ENCODE results near the gene FSCN2. TPM values are rescaled to one million over a fixed set of nuclear protein-coding genes. Genes with fewer than 3 reads are reported as not detected.

FSCN2 gene
- total RNA-seq, 1 experiment from 2014 or later = 2.9 TPM

GRCh38 chr17:81484195-81484979, 43.8 kb upstream of the FSCN2 start:
- H3K4me3 Mint-ChIP-seq (ENCODE audit: unreplicated experiment) = peak overlapping the region; percentile 60
- no TSS peak for BruUV-seq (replicated peaks)
- ChIA-PET POLR2A (interaction anchor here (0.6 to 1.9 kb wide), 11 partner anchors 28 to 334 kb away, joined by 3 to 24 read pairs (median 5); partner anchors contain the start of genes ACTG1, ARL16, BAHCC1 and HGS), CTCF (interaction anchor here (0.6 to 3.6 kb wide), 35 partner anchors 9 to 692 kb away, joined by 3 to 34 read pairs (median 3); partner anchors contain the start of genes BAHCC1, CEP131, NDUFAF8 and TEPSIN)
- TF ChIP-seq, protein P1, sequence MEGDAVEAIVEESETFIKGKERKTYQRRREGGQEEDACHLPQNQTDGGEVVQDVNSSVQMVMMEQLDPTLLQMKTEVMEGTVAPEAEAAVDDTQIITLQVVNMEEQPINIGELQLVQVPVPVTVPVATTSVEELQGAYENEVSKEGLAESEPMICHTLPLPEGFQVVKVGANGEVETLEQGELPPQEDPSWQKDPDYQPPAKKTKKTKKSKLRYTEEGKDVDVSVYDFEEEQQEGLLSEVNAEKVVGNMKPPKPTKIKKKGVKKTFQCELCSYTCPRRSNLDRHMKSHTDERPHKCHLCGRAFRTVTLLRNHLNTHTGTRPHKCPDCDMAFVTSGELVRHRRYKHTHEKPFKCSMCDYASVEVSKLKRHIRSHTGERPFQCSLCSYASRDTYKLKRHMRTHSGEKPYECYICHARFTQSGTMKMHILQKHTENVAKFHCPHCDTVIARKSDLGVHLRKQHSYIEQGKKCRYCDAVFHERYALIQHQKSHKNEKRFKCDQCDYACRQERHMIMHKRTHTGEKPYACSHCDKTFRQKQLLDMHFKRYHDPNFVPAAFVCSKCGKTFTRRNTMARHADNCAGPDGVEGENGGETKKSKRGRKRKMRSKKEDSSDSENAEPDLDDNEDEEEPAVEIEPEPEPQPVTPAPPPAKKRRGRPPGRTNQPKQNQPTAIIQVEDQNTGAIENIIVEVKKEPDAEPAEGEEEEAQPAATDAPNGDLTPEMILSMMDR (IDR thresholded peaks at IDR 0.05; ENCODE audit: insufficient read depth in 1 of 2, low read depth in 1 of 2, low read length in 1 of 2, severe bottlenecking in 1 of 2, unreplicated experiment in 1 of 2) = peak; percentile 62 to 99
- no peaks in the 10 kb centered on the region for H3K4me1 Mint-ChIP-seq (ENCODE audit: low read depth, unreplicated experiment)
- H3K36me3 Mint-ChIP-seq (ENCODE audit: insufficient read depth, unreplicated experiment) = no peaks in the 10 kb centered on the region
- Histone ChIP-seq H3K4me3 (ENCODE audit: low read depth, low read length) (peak overlapping the region; percentile 65), H3K4me1 (peaks cover 18% of the 10 kb centered on the region), H3K9me3 (no peaks in the 10 kb centered on the region), H3K36me3 (ENCODE audit: control insufficient read depth, insufficient read depth, low read length) (no peaks in the 10 kb centered on the region), H3K27me3 (replicated peaks; ENCODE audit: control insufficient read depth, insufficient read depth, low read length) (no peaks in the 10 kb centered on the region)
- H3K27ac Mint-ChIP-seq (ENCODE audit: unreplicated experiment) = no peak overlapping the region
- H3K9me3 Mint-ChIP-seq (ENCODE audit: unreplicated experiment) = no peaks in the 10 kb centered on the region
- no peaks in the 10 kb centered on the region for H3K27me3 Mint-ChIP-seq (ENCODE audit: insufficient read depth, unreplicated experiment)
- peak; percentile 93 to 96 for DNase-seq
- intact Hi-C loops (cut with micrococcal nuclease; ENCODE audit: unreplicated experiment) = loop anchor here (1.0 kb wide), 3 partner anchors 86 to 231 kb away; no protein-coding TSS in a partner anchor

GRCh38 chr17:81486199-81486810, 41.9 kb upstream of the FSCN2 start:
- Histone ChIP-seq H3K4me1 (peaks cover 22% of the 10 kb centered on the region), H3K4me3 (ENCODE audit: low read depth, low read length) (no peak overlapping the region), H3K9me3 (no peaks in the 10 kb centered on the region), H3K27me3 (replicated peaks; ENCODE audit: control insufficient read depth, insufficient read depth, low read length) (no peaks in the 10 kb centered on the region), H3K36me3 (ENCODE audit: control insufficient read depth, insufficient read depth, low read length) (no peaks in the 10 kb centered on the region)
- Mint-ChIP-seq H3K27ac (ENCODE audit: unreplicated experiment) (no peak overlapping the region), H3K27me3 (ENCODE audit: insufficient read depth, unreplicated experiment) (no peaks in the 10 kb centered on the region), H3K36me3 (ENCODE audit: insufficient read depth, unreplicated experiment) (no peaks in the 10 kb centered on the region), H3K9me3 (ENCODE audit: unreplicated experiment) (no peaks in the 10 kb centered on the region), H3K4me3 (ENCODE audit: unreplicated experiment) (no peak overlapping the region), H3K4me1 (ENCODE audit: low read depth, unreplicated experiment) (peaks cover 5% of the 10 kb centered on the region)
- TF ChIP-seq, protein P1 (IDR thresholded peaks at IDR 0.05; ENCODE audit: insufficient read depth in 1 of 2, low read depth in 1 of 2, low read length in 1 of 2, severe bottlenecking in 1 of 2, unreplicated experiment in 1 of 2) = no peak
- ChIA-PET CTCF (interaction anchor here (1.0 kb wide), 1 partner anchor 45 kb away, joined by 4 read pairs; no protein-coding TSS in a partner anchor), POLR2A (interaction anchor here (0.6 kb wide), 3 partner anchors 23 to 219 kb away, joined by 3 to 5 read pairs (median 4); no protein-coding TSS in a partner anchor)
- intact Hi-C loops (cut with micrococcal nuclease; ENCODE audit: unreplicated experiment) = no loop called here
- BruUV-seq (replicated peaks) = no TSS peak
- DNase-seq = no peak

- DNase-seq = no peak
- H3K4me1 Mint-ChIP-seq (ENCODE audit: low read depth, unreplicated experiment) = peaks cover 6% of the 10 kb centered on the region
- Histone ChIP-seq H3K9me3 (no peaks in the 10 kb centered on the region), H3K4me3 (ENCODE audit: low read depth, low read length) (peak overlapping the region; percentile 89), H3K36me3 (ENCODE audit: control insufficient read depth, insufficient read depth, low read length) (no peaks in the 10 kb centered on the region), H3K4me1 (peaks cover 22% of the 10 kb centered on the region), H3K27me3 (replicated peaks; ENCODE audit: control insufficient read depth, insufficient read depth, low read length) (no peaks in the 10 kb centered on the region)
- ChIA-PET CTCF (interaction anchor here (1.0 kb wide), 1 partner anchor 46 kb away, joined by 4 read pairs; no protein-coding TSS in a partner anchor), POLR2A (interaction anchor here (0.6 kb wide), 3 partner anchors 22 to 220 kb away, joined by 3 to 5 read pairs (median 4); no protein-coding TSS in a partner anchor)
- BruUV-seq (replicated peaks) = no TSS peak
- intact Hi-C loops (cut with micrococcal nuclease; ENCODE audit: unreplicated experiment) = no loop called here
- no peaks in the 10 kb centered on the region for H3K9me3 Mint-ChIP-seq (ENCODE audit: unreplicated experiment)
- TF ChIP-seq, protein P1 (IDR thresholded peaks at IDR 0.05; ENCODE audit: insufficient read depth in 1 of 2, low read depth in 1 of 2, low read length in 1 of 2, severe bottlenecking in 1 of 2, unreplicated experiment in 1 of 2) = no peak
- no peak overlapping the region for H3K27ac Mint-ChIP-seq (ENCODE audit: unreplicated experiment)
- no peaks in the 10 kb centered on the region for H3K36me3 Mint-ChIP-seq (ENCODE audit: insufficient read depth, unreplicated experiment)
- no peaks in the 10 kb centered on the region for H3K27me3 Mint-ChIP-seq (ENCODE audit: insufficient read depth, unreplicated experiment)
- peak overlapping the region; percentile 53 for H3K4me3 Mint-ChIP-seq (ENCODE audit: unreplicated experiment)
Observed at GRCh38 chr17:81487089-81487486, 41.1 kb upstream of the FSCN2 start.
